ENCODE results near the gene SLF2. TPM values are rescaled to one million over a fixed set of nuclear protein-coding genes. Genes with fewer than 3 reads are reported as not detected.

The SLF2 gene
- total RNA-seq, 2 donors from 2014 or later: 15.1 to 21.9 TPM

GRCh38 chr10:100988166-100988565, 75.4 kb downstream of the SLF2 start:
- intact Hi-C loops (cut with DNase I): no loop called here
- Histone ChIP-seq H3K27me3 (no peaks in the 10 kb centered on the region), H3K27ac (no peak overlapping the region), H3K9ac (ENCODE audit: low read depth in 2 of 2, low read length in 2 of 2) (peak overlapping the region in 1 of 2 donors; percentile 85), H3K4me1 (peaks cover 6% of the 10 kb centered on the region), H3K36me3 (peaks cover 1% of the 10 kb centered on the region), H3K9me3 (no peaks in the 10 kb centered on the region), H3K4me3 (peak overlapping the region; percentile 86)
- no peak for DNase-seq
- TF ChIP-seq CTCF (IDR thresholded peaks at IDR 0.05): no peak

- Histone ChIP-seq H3K27me3 (no peaks in the 10 kb centered on the region), H3K27ac (no peak overlapping the region), H3K9me3 (no peaks in the 10 kb centered on the region), H3K36me3 (peaks cover 4% of the 10 kb centered on the region), H3K4me1 (peaks cover 6% of the 10 kb centered on the region), H3K9ac (ENCODE audit: low read depth in 2 of 2, low read length in 2 of 2) (no peak overlapping the region), H3K4me3 (no peak overlapping the region)
- intact Hi-C loops (cut with DNase I): no loop called here
- no peak for DNase-seq
- TF ChIP-seq CTCF (IDR thresholded peaks at IDR 0.05): no peak
Observed at GRCh38 chr10:100989088-100989487, 76.3 kb downstream of the SLF2 start.

GRCh38 chr10:100993986-100994708, 81.4 kb downstream of the SLF2 start:
- peaks cover 4% of the 10 kb centered on the region for H3K36me3 ChIP-seq
- H3K9me3 ChIP-seq: no peaks in the 10 kb centered on the region
- no peak overlapping the region for H3K4me3 ChIP-seq
- no peak overlapping the region for H3K9ac ChIP-seq (ENCODE audit: low read depth in 2 of 2, low read length in 2 of 2)
- no peaks in the 10 kb centered on the region for H3K27me3 ChIP-seq
- intact Hi-C loops (cut with DNase I): loop anchor here (2.0 kb wide), 1 partner anchor 17 kb away; no protein-coding TSS in a partner anchor
- TF ChIP-seq CTCF (IDR thresholded peaks at IDR 0.05): peak; percentile 55
- H3K27ac ChIP-seq: no peak overlapping the region
- no peak for DNase-seq
- H3K4me1 ChIP-seq: peaks cover 11% of the 10 kb centered on the region

GRCh38 chr10:100995181-100995580, 82.4 kb downstream of the SLF2 start:
- Histone ChIP-seq H3K9ac (ENCODE audit: low read depth in 2 of 2, low read length in 2 of 2) (peak overlapping the region in 1 of 2 donors; percentile 34), H3K4me3 (no peak overlapping the region), H3K4me1 (peaks cover 13% of the 10 kb centered on the region), H3K27me3 (no peaks in the 10 kb centered on the region), H3K27ac (no peak overlapping the region), H3K9me3 (no peaks in the 10 kb centered on the region), H3K36me3 (peaks cover 4% of the 10 kb centered on the region)
- intact Hi-C loops (cut with DNase I): loop anchor here (2.0 kb wide), 1 partner anchor 16 kb away; no protein-coding TSS in a partner anchor
- no peak for TF ChIP-seq CTCF (IDR thresholded peaks at IDR 0.05)
- DNase-seq: no peak

- intact Hi-C loops (cut with DNase I): no loop called here
- peak overlapping the region; percentile 96 to 97 for H3K9ac ChIP-seq (ENCODE audit: low read depth in 2 of 2, low read length in 2 of 2)
Observed at GRCh38 chr10:100996678-100997359, 84.1 kb downstream of the SLF2 start.

More at GRCh38 chr10:100996678-100997359, 84.1 kb downstream of the SLF2 start:
- peak overlapping the region; percentile 89 for H3K4me3 ChIP-seq
- no peak for TF ChIP-seq CTCF (IDR thresholded peaks at IDR 0.05)
- H3K27ac ChIP-seq: peak overlapping the region; percentile 95
- peaks cover 4% of the 10 kb centered on the region for H3K36me3 ChIP-seq
- H3K27me3 ChIP-seq: no peaks in the 10 kb centered on the region
- H3K9me3 ChIP-seq: no peaks in the 10 kb centered on the region
- peak; percentile 49 for DNase-seq
- H3K4me1 ChIP-seq: peaks cover 18% of the 10 kb centered on the region
